ENCODE results near the gene SYTL2. TPM values are rescaled to one million over a fixed set of nuclear protein-coding genes. Genes with fewer than 3 reads are reported as not detected.
A peak's percentile ranks its signal among the peaks of the same experiment; 100 is the strongest.

SYTL2 gene
- total and polyA plus RNA-seq, 12 donors, result 8.2 to 134 (median 19.4) TPM

DNA sequence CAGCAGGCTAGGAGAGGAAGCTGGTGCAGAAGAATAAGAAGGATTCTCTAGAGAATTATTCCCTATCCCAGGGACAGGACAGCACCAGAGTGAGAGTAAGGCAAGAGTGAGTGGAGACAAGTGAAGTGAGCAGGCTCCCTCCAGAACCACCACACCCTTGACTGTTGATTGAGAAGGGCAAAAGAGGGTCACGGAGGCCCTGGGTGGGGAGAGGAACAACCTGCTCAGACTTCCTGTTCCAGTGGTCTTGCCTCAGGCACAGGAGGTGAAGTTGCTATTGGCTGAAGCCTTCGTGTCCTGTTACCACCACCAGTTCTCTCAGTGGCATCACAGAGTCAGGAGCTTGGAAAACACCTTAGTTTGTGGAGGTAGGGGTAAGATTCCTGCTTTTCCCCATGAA is 73.2 kb downstream of the SYTL2 start:
- no peak for TF ChIP-seq POLR2A (IDR thresholded peaks at IDR 0.05)
- TF ChIP-seq, protein P1, sequence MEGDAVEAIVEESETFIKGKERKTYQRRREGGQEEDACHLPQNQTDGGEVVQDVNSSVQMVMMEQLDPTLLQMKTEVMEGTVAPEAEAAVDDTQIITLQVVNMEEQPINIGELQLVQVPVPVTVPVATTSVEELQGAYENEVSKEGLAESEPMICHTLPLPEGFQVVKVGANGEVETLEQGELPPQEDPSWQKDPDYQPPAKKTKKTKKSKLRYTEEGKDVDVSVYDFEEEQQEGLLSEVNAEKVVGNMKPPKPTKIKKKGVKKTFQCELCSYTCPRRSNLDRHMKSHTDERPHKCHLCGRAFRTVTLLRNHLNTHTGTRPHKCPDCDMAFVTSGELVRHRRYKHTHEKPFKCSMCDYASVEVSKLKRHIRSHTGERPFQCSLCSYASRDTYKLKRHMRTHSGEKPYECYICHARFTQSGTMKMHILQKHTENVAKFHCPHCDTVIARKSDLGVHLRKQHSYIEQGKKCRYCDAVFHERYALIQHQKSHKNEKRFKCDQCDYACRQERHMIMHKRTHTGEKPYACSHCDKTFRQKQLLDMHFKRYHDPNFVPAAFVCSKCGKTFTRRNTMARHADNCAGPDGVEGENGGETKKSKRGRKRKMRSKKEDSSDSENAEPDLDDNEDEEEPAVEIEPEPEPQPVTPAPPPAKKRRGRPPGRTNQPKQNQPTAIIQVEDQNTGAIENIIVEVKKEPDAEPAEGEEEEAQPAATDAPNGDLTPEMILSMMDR (IDR thresholded peaks at IDR 0.05), result no peak
- Histone ChIP-seq H3K27ac (no peak overlapping the region), H3K4me3 (no peak overlapping the region), H3K27me3 (no peaks in the 10 kb centered on the region), H3K36me3 (replicated peaks in 1 of 2) (no peaks in the 10 kb centered on the region), H3K9me3 (replicated peaks in 1 of 3) (no peaks in the 10 kb centered on the region), H3K4me1 (replicated peaks in 1 of 2) (peaks cover 0 to 10% of the 10 kb centered on the region in 2 donors)
- intact Hi-C loops (cut with DNase I), result no loop called here
- 62 to 87% (median 78%) methylated on average over 2 of the region's 2 CpGs for WGBS, 4 donors
- DNase-seq, result no peak

- no peaks in the 10 kb centered on the region for H3K27me3 ChIP-seq
- H3K27ac ChIP-seq, result peak overlapping the region in 2 of 5 donors; percentile 14 to 68
- TF ChIP-seq, protein P1 (IDR thresholded peaks at IDR 0.05), result no peak
- TF ChIP-seq POLR2A (IDR thresholded peaks at IDR 0.05), result no peak
- DNase-seq, result no peak
- no peaks in the 10 kb centered on the region for H3K9me3 ChIP-seq (replicated peaks in 1 of 3)
- 53 to 58% (median 57%) methylated on average over 5 of the region's 5 CpGs for WGBS, 4 donors
- intact Hi-C loops (cut with DNase I), result no loop called here
- H3K4me3 ChIP-seq, result no peak overlapping the region
- H3K4me1 ChIP-seq (replicated peaks in 1 of 2), result peaks cover 0 to 10% of the 10 kb centered on the region in 2 donors
- H3K36me3 ChIP-seq (replicated peaks in 1 of 2), result no peaks in the 10 kb centered on the region
Observed at GRCh38 chr11:85735876-85736460, 75.0 kb downstream of the SYTL2 start.

- no peaks in the 10 kb centered on the region for H3K9me3 ChIP-seq (replicated peaks in 1 of 3)
- H3K4me3 ChIP-seq, result no peak overlapping the region
- no peaks in the 10 kb centered on the region for H3K36me3 ChIP-seq (replicated peaks in 1 of 2)
- H3K27ac ChIP-seq, result no peak overlapping the region
- TF ChIP-seq POLR2A (IDR thresholded peaks at IDR 0.05), result no peak
- TF ChIP-seq, protein P1 (IDR thresholded peaks at IDR 0.05), result no peak
- no peaks in the 10 kb centered on the region for H3K27me3 ChIP-seq
- H3K4me1 ChIP-seq (replicated peaks in 1 of 2), result peaks cover 0 to 10% of the 10 kb centered on the region in 2 donors
- intact Hi-C loops (cut with DNase I), result no loop called here
- no peak for DNase-seq
Observed at GRCh38 chr11:85732965-85733364, 78.0 kb downstream of the SYTL2 start.

DNA sequence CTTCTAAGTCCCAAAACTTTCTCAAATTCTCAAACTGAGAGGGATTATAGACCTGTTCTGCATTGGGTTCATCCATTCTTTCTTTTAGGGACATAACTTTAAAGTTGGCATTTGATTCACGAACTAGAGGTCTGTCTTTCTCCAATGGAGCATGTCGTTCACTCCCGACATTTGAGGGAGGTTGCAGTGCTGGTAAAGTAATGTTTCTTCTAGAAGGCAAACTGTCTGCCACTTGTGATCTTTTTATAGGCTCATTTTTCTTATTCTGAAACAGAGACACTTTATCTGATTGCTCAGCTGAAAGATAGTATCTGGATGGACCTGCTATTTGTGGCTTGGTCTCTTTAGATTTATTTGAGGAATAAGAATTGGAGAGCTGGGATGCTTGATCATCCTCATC is 84.6 kb downstream of the SYTL2 start:
- 88 to 96% (median 94%) methylated on average over 3 of the region's 3 CpGs for WGBS, 4 donors
- H3K27ac ChIP-seq, result no peak overlapping the region
- DNase-seq, result no peak
- H3K4me3 ChIP-seq, result no peak overlapping the region
- no peaks in the 10 kb centered on the region for H3K36me3 ChIP-seq (replicated peaks in 1 of 2)
- no peaks in the 10 kb centered on the region for H3K9me3 ChIP-seq (replicated peaks in 1 of 3)
- no peaks in the 10 kb centered on the region for H3K27me3 ChIP-seq
- intact Hi-C loops (cut with DNase I), result no loop called here
- no peaks in the 10 kb centered on the region for H3K4me1 ChIP-seq (replicated peaks in 1 of 2)
- no peak for TF ChIP-seq POLR2A (IDR thresholded peaks at IDR 0.05)
- TF ChIP-seq, protein P1 (IDR thresholded peaks at IDR 0.05), result no peak

Data from adrenal gland (tissue), 12 donors.